HG02938 (cell line): Measurements from ENCODE around the gene GLTPD2.

Experiments used
- ATAC-seq: cut with Tn5 transposase; IDR thresholded peaks from one replicate; pipeline ENCODE4 v1.9.1; 2021; ENCODE audit warnings: mild to moderate bottlenecking, moderate library complexity; ENCODE audit not compliant: unreplicated experiment

GLTPD2 gene

GRCh38 chr17:4769628-4770027 lies 19.1 kb upstream of the GLTPD2 start:
- ATAC-seq, result no peak

DNA sequence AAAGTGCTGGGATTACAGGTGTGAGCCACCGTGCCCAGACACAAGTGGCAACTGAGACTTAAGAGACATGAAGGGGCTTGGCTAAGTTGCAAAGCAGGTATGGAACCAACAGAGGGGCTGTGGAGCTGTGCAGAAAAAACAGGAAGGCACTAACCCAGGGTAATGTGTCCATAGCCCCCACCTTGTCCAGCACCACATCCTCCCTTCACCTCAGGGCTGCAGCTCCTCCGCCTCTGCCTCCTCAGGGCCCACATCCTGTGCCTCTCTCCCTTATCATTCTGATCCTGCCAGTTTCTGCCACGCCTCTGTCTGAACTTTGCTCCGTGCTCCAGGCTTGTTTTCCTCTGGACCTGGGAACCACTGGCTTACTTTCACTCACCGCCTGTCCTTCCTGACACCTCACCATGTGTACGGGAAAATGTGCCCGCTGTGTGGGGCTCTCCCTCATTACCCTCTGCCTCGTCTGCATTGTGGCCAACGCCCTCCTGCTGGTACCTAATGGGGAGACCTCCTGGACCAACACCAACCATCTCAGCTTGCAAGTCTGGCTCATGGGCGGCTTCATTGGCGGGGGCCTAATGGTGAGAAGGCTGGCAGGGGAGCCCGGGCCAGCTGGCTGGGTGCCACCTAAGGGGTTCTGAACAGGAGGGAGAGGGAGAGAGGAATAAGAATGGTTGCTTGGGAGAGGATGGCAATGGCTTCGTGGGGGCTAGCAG lies 17.1 kb upstream of the GLTPD2 start, which contains the start of gene TM4SF5:
TSS of gene TM4SF5 (plus strand) at position 368 of the 716 bp plus-strand sequence. CDS start at position 405, 37 bp downstream.
- ATAC-seq, result no peak

- no peak for ATAC-seq
These were observed 16.5 kb upstream of the GLTPD2 start for GRCh38 chr17:4772235-4772613.

- ATAC-seq, result no peak
These were observed 10.6 kb upstream of the GLTPD2 start for GRCh38 chr17:4777969-4778760.

GRCh38 chr17:4780325-4780955 lies 8.3 kb upstream of the GLTPD2 start:
- no peak for ATAC-seq

DNA sequence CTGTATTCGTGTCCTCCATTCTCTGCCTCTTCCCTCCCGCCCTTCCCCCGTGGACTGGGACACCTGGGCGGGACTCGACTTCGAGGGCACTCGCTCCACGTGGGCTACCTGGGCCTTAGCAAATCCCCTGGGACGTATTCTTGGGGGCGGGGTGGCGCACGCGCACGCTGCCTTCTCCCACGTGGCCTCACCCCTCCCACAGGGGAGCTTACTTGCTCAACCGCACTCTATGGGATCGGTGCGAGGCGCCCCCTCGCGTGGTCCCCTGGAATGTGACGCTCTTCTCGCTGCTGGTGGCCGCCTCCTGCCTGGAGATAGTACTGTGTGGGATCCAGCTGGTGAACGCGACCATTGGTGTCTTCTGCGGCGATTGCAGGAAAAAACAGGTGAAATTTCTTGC lies 6.1 kb upstream of the GLTPD2 start:
- no peak for ATAC-seq

DNA sequence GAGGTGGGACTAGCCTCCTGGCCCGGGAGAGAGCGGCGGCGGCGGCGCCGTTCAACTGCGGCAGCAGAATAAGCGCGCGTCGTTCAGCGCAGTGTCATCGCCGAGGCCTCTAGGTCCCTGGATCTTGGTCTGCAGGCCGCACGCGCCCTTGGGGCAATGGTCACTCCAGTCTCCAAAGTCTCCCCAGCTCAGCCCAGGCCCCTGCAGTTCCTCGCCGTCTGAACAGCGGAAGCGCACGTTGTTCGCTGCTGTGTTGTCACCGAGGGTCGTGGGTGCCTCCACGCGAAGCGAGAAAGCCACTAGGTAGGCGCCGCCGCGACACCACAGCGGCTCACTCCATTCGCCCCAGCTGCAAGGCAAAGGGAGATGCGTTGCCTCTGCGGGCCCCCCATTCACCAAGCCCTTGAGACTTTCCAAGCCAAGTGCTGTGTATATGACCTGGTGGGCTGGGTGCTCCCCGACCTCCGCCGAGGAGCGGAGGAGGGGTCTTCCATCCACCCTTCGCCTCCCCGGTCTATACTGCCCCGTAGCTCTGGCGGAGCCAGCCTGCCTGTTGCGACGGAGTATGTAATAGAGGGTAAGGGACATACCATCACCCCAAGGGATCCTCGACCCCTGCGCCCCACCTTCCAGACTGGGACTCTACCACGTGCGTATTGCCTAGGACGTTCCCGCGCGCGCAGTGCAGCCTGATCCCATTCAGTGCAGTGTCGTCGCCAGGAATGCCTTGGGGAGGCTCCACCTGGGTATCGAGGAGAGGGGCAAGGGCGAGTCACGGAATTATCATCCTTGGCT lies 3.3 kb upstream of the GLTPD2 start:
- no peak for ATAC-seq

DNA sequence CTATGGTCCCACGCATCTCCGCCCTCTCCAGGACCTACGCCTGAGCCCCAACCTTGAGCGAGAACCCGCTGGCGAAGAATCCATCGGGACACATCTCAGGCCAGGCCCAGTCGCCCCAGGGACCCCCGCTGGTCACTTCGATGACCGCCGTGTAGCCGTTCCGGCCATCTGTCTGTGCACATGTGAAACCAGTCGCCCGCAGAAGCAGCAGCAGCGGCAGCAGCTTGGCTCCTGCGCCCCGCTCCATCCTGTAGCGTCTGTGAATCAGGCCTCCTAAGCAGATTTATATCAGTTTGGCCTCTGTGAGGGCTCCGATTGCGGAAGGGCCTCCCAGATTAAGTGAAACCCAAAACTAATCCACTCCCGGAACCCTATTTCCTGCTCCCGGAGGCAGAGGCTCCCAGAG lies 2.7 kb upstream of the GLTPD2 start, which contains the start of gene VMO1:
TSS of gene VMO1 (minus strand) at position 259 of the 406 bp plus-strand sequence. CDS start at position 247, 12 bp downstream.
- no peak for ATAC-seq

- ATAC-seq, result no peak
These were observed 2.2 kb upstream of the GLTPD2 start for GRCh38 chr17:4786516-4786915.

- ATAC-seq, result no peak
These were observed 481 bp upstream of the GLTPD2 start for GRCh38 chr17:4788159-4788806.

- ATAC-seq, result peak; percentile 28
These were observed 862 bp downstream of the GLTPD2 start for GRCh38 chr17:4789701-4789950.

DNA sequence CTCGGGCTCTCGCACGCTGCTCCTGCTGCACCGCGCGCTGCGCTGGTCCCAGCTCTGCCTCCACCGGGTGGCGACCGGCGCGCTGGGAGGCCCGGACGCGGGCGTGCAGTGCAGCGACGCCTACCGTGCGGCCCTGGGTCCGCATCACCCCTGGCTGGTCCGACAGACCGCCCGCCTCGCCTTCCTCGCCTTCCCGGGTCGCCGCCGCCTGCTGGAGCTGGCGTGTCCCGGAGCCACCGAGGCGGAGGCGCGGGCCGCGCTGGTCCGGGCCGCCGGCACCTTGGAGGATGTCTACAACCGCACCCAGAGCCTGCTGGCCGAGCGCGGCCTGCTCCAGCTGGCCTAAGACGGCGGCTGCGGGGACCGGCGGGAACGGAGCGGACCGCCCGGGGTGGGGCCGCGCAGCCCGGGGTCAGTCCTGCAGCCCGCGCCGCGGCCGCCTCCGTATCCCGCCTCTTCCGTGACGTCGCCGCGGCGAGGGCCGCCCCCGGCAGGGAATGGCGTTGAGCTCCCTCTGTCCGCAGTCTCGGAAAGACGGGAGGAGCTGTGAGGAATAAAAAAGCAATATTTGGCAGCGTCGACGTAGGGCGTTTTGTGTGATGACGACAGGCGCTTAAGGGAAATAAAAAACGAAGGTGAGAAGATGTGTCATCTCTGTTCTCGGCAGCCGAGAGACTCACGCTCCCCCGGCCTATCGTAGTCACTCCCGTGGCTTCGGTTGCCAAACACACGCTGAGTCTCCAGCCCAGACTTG lies 1.4 kb downstream of the GLTPD2 start:
- ATAC-seq, result peak; percentile 64

GRCh38 chr17:4790705-4791088 lies 1.9 kb downstream of the GLTPD2 start:
- no peak for ATAC-seq

DNA sequence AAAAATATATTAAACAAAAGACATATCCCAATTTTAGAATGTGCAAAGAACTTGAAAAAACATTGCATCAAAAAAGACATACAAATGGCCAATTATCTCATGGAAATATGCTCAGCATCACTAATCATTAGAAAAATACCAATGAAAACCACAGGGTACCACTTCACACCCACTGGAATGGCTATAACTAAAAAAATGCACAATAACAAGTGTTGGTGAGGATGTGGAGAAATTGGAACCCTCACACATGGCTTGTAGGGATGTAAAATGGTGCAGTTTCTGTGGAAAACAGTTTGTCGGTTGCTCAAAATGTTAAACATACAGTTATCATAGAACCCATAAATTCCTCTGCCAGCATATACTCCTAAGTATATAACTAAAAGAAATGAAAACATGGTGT lies 6.4 kb downstream of the GLTPD2 start:
- no peak for ATAC-seq

DNA sequence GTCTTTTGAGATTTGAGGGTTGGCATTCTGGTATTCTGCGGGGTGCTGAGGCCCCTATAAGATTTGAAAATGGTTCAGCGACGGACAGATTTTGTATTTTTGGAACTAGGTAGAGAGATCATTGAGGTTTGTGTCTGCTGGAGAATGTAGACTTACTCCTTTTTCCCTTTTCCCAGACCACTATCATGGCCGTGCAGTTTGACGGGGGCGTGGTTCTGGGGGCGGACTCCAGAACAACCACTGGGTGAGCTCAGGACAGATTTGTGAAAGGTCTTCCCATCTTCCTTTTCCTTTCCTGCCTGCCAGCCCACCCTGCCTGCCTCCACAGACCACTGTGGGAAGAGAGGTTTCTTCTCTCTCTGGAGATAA lies 7.8 kb downstream of the GLTPD2 start:
- no peak for ATAC-seq

DNA sequence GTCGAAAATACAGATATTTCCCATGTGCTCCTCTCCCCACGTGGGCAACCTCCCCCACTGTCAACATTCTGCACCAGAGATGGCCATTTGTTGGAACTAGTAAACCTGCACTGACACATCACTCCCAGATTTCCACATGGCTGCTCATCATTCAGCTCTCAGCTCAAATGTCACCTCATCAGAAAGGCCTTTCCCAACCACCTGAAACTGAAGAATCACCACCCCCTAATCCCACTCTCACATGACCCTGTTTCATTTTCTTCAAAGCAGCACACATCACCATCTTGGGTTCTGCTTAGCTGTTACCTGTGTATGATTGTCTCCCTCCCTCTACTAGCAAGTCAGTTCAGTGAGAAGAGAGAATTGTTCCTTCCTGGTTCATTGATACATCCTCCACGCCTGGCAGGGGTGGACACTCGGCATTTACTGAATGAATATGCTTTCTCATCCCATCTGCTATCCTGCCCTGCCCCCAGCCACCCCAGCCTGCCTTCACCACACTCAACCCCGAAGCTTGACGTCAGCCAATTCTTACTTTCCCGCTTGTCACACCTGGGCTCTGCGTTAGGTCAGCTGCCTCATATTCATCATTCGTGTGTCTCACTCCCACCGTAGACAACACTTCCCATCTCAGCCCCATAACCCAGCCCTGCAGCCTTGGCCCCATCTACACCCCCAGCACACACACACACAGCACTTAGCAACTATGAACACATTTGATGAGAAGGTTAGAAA lies 11.9 kb downstream of the GLTPD2 start:
- no peak for ATAC-seq

DNA sequence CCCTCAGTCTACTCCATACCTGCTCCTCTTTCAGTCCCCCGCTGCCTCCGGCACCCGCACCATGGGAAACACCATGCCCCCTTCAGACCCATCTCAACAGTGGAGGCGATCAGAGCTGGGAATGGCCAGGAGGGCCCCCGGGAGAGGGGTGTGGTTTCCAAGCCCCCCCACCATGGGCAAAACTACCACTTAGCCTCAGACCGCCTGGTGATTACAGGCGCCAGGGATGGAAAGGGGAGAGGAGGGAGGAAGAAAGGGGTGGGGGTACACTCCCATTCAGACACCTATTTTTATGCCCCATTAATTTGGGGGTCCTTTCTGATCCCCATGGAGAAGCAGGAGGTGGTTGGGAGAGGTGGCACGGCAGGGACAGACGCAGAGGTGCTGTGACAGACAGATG lies 13.5 kb downstream of the GLTPD2 start, which contains the start of gene C17orf114:
TSS of gene C17orf114 (minus strand) at position 101 of the 400 bp plus-strand sequence.
- ATAC-seq, result no peak

- no peak for ATAC-seq
These were observed 17.7 kb downstream of the GLTPD2 start for GRCh38 chr17:4806456-4806776.
